ENCODE measurements around the gene TLE6. TPM values are rescaled to one million over a fixed set of nuclear protein-coding genes. Genes with fewer than 3 reads are reported as not detected.
"Not testable (repeated sequence)": the region's sequence is repeated elsewhere in the genome, so short reads cannot be mapped to it uniquely, and the experiment has no call there.

The TLE6 gene
- polyA plus RNA-seq (2012; ENCODE audit: missing spikeins) = 18.1 TPM

DNA sequence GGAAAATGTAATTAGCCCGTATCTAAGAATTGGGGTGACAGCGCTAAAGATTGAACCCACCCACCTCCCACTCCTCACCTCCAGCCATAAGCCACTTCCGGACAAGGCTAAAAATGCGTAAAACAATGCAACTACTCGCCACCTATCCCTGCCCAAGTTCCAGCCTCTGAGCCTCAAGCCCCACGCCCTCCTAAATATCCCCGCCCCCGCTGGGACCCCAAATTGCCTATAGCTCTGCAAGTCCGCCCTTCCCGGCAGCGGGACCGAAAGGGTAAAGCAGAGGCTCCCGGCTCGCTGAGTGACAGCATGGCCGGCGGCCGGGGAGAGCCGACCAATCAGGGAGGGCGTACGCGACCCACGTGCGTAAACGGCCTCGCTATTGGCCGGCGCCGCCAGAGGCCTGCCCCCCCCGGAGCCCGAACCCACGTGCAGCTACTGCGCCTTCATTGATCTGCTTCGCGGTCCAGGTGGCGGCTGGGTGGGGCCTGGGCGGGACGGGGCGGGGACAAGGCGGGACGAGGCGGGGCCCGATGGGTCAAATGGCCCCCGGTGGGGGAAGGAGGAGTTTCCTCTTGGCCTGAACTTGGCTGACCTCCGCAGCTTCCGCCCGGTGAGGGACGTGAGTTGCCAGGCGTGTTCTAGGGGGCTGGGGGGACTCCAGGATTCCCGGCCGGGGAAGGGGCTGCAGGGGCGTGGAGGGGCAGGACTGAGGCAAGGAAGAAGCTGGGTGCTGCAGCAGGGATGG, at the start of gene TLE6:
TLE6 (plus strand) TSS at position 564 of the 745 bp plus-strand sequence. CDS start 670 bp downstream, outside the sequence.
- TF ChIP-seq POLR2AphosphoS5 (IDR thresholded peaks at IDR 0.05; ENCODE audit: low read depth, low read length) (peak; percentile 50; the same call in 1 of the 2 replicates), POLR2A (IDR thresholded peaks at IDR 0.05; ENCODE audit: low read depth, low read length) (peak; percentile 75; the same call in 1 of the 2 replicates), TAF1 (IDR thresholded peaks at IDR 0.05; ENCODE audit: borderline replicate concordance, low read depth, low read length) (0 out of 2 replicates have a peak, but pooled peaks have one; percentile 25)
- FAIRE-seq = peak; percentile 98

DNA sequence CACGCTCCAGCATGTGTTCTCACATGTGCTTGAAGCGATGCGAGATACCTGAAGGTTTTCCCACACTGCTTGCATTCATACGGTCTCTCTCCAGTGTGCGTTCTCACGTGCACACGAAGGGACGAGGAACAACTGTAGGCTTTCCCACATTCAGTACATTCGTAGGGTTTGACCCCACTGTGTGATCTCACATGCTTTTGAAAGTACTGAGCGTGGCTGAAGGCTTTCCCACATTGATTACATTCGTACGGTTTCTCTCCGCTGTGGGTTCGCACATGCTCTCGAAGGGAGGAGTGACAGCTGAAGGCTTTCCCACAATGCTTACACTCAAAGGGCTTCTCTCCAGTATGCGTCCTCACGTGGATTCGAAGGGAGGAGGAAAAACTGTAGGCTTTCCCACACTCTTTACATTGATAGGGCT, 43.9 kb upstream of the TLE6 start:
- FAIRE-seq (no peak), DNase-seq (ENCODE audit: insufficient read length) (no peak)
- no peak for TF ChIP-seq POLR2AphosphoS5 (IDR thresholded peaks at IDR 0.05; ENCODE audit: low read depth, low read length)
- TF ChIP-seq POLR2A (IDR thresholded peaks at IDR 0.05; ENCODE audit: low read depth, low read length) = no peak
- no peak for TF ChIP-seq TAF1 (IDR thresholded peaks at IDR 0.05; ENCODE audit: borderline replicate concordance, low read depth, low read length)

More for the DNA sequence above, at the start of gene TLE6:
- DNase-seq (ENCODE audit: insufficient read length) = peak; percentile 99

DNA sequence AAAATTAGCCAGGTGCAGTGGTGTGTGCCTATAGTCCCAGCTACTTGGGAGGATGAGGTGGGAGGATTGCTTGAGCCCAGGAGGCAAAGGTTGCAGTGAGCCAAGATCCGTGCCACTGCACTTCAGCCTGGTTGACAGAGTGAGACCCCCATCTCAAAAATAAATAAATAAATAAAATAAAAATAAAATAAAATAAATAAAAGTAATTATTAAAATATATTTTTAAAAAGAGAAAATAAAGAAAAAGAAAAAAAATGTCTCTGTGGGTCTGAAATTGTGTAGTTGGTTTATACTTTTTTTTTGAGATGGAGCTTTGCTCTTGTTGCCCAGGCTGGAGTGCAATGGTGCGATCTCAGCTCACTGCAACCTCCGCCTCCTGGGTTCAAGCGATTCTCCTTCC, 41.5 kb upstream of the TLE6 start:
- DNase-seq (ENCODE audit: insufficient read length); FAIRE-seq: not testable (repeated sequence)

DNA sequence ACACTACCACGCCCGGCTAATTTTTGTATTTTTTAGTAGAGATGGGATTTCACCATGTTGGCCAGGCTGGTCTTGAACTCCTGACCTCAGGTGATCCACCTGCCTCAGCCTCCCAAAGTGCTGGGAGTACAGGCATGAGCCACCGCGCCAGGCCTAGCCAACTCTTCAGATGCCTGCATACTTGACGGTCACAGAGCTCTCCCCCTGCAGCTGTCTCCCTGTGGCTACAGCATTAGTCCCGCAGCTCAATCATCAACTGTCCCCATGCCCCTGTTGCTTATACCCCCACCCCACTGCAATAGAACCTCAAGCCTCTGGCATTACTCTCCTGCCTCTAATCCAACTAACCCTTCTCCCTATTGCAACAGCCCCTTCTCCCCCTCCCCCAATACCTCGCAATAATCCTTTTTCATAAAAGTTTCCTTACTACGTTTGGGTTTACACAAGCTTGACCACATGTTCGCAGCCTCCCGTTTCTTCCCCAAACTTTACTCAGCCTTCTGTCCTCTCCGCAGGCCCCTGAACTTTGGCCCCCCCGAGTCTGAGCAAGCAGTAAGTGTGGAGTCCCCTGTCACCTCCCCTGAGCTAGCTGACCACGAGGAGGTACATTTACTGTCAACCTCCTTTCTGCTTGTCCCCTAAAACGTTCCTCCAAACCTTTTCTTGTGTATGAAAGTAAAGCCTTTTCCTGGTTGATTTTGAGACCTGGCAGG, 34.3 kb upstream of the TLE6 start:
- TF ChIP-seq POLR2AphosphoS5 (IDR thresholded peaks at IDR 0.05; ENCODE audit: low read depth, low read length) = no peak
- TF ChIP-seq POLR2A (IDR thresholded peaks at IDR 0.05; ENCODE audit: low read depth, low read length) = no peak
- no peak for TF ChIP-seq TAF1 (IDR thresholded peaks at IDR 0.05; ENCODE audit: borderline replicate concordance, low read depth, low read length)
- DNase-seq (ENCODE audit: insufficient read length) (no peak), FAIRE-seq (no peak)

DNA sequence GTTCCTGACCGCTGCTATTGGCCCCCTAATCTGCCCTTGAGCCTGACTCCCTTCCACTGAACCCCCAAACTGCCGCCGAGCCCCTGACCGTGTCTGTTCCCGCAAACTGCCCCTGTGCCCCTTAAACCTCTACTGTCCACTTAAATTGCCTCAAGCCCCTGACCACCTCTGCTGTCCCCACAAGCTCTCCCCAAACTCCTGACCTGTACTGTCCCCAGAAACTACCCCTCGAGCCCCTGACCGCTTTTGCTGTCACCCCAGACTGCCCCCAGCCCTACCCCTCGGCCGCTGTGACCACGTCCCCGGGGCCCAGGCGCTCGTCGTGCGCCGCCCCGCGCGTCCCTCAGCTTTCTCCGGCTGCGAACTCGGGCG, 33.0 kb upstream of the TLE6 start:
- FAIRE-seq (no peak), DNase-seq (ENCODE audit: insufficient read length) (no peak)
- TF ChIP-seq TAF1 (IDR thresholded peaks at IDR 0.05; ENCODE audit: borderline replicate concordance, low read depth, low read length) = no peak
- TF ChIP-seq POLR2A (IDR thresholded peaks at IDR 0.05; ENCODE audit: low read depth, low read length) = no peak
- TF ChIP-seq POLR2AphosphoS5 (IDR thresholded peaks at IDR 0.05; ENCODE audit: low read depth, low read length) = no peak

DNA sequence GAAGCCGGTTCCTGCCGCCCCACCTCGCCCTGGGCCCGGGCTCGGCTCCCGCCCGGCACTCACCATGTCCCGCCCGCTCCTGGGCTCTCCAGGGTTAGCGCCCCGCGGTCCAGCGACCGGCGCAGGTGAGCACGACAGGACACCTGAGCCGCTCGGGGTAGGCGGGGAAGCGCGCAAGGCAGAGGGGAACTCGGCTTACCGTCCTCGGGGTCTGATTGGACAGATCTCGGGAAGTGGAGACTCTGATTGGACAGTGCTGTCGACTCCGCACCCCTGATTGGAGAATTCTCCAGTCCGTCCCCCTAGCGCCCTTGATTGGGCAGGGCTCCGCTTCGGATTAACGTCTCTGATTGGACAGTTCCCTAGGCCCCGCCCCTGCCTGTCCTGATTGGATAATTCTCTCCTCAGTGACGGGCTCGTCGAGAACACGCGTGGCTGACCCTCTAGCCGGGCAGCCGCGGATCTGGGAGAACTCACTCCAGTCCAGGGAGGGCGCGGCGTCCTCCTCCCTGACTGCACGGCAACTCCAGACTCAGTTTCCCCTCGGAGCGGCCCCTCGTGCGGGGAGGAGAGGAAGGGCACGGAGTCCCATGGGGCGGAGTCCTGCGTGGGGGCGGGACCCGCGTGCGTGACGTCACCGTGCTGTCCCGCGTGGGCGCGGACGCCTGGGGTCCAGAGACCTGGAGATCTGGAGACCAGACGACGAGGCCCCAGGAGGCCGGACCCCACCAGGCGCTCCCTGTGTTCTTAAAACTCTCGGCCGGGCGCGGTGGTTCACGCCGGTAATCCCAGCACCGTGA, 32.4 kb upstream of the TLE6 start, which contains the start of gene ZNF77:
ZNF77 (minus strand) TSS at position 197 of the 800 bp plus-strand sequence; CDS start at position 66, 131 bp downstream.
- FAIRE-seq (peak; percentile 98), DNase-seq (ENCODE audit: insufficient read length) (peak; percentile 98)
- TF ChIP-seq POLR2AphosphoS5 (IDR thresholded peaks at IDR 0.05; ENCODE audit: low read depth, low read length) = no peak; the same call in 1 of the 2 replicates
- TF ChIP-seq TAF1 (IDR thresholded peaks at IDR 0.05; ENCODE audit: borderline replicate concordance, low read depth, low read length) = no peak
- no peak for TF ChIP-seq POLR2A (IDR thresholded peaks at IDR 0.05; ENCODE audit: low read depth, low read length)

DNA sequence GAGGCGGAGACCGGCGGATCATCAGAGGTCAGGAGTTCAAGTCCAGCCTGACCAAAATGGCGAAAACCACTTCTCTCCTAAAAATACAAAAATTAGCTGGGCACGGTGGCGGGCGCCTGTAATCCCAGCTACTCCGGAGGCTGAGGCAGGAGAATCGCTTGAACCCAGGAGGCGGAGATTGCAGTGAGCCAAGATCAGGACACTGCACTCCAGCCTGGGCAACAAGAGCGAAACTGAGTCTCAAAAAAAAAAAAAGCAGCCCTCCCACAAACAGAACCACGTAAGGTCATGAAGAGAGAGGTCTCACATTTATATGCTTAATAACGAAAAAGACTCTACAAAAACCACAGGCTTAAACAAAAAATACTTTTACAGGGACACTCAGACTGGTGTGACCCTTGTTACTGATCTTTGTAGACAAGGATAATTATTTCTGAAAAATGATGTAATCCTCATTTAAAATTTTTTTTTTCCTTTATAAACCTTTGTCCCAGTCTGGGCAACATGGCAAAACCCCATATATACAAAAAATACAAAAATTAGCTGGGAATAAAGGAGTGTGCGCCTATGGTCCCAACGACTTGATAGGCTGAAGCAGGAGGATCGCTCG, 31.7 kb upstream of the TLE6 start:
- no peak for FAIRE-seq
- no peak for DNase-seq (ENCODE audit: insufficient read length)
- no peak for TF ChIP-seq POLR2AphosphoS5 (IDR thresholded peaks at IDR 0.05; ENCODE audit: low read depth, low read length)
- no peak for TF ChIP-seq POLR2A (IDR thresholded peaks at IDR 0.05; ENCODE audit: low read depth, low read length)
- no peak for TF ChIP-seq TAF1 (IDR thresholded peaks at IDR 0.05; ENCODE audit: borderline replicate concordance, low read depth, low read length)

DNA sequence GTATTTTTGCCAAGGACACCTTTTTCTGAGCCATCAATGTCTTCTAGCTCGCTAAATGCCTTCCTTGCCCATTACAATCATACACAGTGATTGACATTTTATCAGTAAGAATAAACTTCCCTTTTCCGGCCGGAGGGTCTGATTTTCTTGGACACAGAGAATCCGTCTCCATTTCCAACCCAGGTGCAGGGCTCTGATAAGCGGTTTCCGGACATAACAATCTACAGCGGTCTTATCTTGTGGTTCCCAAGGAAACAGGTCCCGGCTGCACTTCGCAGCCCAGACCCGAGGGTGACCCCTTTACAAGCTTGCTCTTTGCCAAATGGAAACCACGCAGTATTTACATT, 27.5 kb upstream of the TLE6 start:
- peak; percentile 27 for FAIRE-seq
- DNase-seq (ENCODE audit: insufficient read length) = no peak
- TF ChIP-seq TAF1 (IDR thresholded peaks at IDR 0.05; ENCODE audit: borderline replicate concordance, low read depth, low read length) = no peak
- no peak for TF ChIP-seq POLR2AphosphoS5 (IDR thresholded peaks at IDR 0.05; ENCODE audit: low read depth, low read length)

DNA sequence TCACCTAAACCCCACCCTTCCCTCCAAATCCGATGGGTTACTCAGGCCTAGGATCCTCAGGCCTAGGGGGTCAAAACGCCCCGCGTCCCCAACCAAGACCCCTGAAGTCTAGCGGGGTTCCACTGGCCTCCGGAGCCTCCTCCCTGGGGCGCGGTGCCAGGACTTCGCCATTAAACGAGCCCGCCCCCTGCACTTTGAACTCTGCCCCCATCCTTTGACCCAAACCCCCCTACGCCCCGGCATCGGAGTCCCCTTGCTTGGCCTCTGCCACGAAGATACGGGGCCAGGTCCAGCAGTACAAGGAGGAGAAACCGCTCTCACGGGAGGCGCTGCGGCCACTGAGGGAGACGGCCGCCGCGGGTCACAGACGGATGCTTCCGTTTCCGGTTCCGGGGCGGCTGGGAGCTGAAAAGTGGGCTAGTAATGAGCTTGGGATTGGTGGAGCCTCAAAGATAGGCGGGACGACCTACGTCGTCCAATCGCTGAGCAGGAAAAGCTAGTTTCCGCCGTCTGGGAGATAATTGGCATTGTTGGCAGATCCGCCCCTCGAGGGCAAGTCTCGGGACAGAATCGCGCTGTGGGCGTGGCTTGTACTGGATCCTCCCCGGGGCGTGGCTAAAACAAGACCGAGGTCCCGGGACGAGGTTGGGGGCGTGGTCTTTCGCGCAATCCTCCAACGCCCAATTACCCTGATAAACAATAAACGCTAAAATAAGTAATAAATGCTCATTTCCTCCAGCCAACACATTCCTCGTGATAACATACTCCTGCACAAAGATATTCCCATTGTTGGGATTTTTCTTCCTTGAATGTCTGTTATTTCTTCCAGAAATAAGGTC, 26.9 kb upstream of the TLE6 start:
- peak; percentile 98 for DNase-seq (ENCODE audit: insufficient read length)
- peak; percentile 100 for FAIRE-seq
- peak; percentile 94 for TF ChIP-seq POLR2AphosphoS5 (IDR thresholded peaks at IDR 0.05; ENCODE audit: low read depth, low read length)
- peak; percentile 98 for TF ChIP-seq TAF1 (IDR thresholded peaks at IDR 0.05; ENCODE audit: borderline replicate concordance, low read depth, low read length)
- peak; percentile 96 for TF ChIP-seq POLR2A (IDR thresholded peaks at IDR 0.05; ENCODE audit: low read depth, low read length)

DNA sequence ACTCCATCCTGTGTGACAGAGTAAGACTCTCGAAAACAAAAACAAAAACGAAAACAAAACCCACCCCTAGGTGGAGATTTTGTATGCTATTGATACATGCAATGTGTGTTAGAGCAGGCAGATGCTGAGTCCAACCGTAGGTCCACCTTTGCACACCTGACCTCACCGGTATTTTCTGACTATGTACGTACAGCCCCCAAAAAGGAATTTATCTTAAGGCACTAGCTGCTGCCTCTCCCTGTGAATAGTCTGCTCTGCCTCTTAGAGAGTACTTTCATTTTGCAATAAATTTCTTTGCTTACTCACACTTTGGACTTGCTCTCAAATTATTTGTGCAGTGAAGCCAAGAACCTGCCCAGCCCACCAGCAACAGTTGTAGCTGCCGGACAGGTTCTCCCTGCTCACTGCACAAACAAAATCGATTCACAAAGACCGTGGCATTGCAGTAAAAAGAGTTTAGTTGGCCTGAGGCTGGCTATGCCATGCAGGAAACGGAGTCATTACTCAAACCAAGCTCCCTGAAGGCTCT, 24.3 kb upstream of the TLE6 start:
- no peak for DNase-seq (ENCODE audit: insufficient read length)
- TF ChIP-seq TAF1 (IDR thresholded peaks at IDR 0.05; ENCODE audit: borderline replicate concordance, low read depth, low read length) = no peak
- no peak for TF ChIP-seq POLR2AphosphoS5 (IDR thresholded peaks at IDR 0.05; ENCODE audit: low read depth, low read length)
- TF ChIP-seq POLR2A (IDR thresholded peaks at IDR 0.05; ENCODE audit: low read depth, low read length) = no peak
- FAIRE-seq = no peak
